ENCODE measurements around the gene TCAF1.

DNA sequence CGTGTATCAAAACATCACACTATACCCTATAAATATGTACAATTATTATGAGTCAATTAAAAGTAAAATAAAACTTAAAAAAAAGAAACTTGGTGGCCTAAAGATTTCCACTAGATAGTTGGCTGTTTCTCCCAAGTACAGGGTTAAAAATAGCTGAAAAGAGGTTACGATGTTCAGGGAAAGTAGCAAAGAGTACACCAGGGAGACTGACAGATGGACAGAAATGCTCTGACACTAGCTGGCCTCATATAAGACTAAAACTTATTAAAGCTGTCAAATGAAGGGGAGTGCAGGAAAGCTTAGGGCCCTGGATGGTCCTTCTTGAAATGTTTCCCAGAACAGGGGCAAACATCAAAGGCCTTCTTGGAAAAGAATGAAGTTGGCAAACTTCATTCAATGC, 51.3 kb downstream of the TCAF1 start:
- TF ChIP-seq, protein P1, sequence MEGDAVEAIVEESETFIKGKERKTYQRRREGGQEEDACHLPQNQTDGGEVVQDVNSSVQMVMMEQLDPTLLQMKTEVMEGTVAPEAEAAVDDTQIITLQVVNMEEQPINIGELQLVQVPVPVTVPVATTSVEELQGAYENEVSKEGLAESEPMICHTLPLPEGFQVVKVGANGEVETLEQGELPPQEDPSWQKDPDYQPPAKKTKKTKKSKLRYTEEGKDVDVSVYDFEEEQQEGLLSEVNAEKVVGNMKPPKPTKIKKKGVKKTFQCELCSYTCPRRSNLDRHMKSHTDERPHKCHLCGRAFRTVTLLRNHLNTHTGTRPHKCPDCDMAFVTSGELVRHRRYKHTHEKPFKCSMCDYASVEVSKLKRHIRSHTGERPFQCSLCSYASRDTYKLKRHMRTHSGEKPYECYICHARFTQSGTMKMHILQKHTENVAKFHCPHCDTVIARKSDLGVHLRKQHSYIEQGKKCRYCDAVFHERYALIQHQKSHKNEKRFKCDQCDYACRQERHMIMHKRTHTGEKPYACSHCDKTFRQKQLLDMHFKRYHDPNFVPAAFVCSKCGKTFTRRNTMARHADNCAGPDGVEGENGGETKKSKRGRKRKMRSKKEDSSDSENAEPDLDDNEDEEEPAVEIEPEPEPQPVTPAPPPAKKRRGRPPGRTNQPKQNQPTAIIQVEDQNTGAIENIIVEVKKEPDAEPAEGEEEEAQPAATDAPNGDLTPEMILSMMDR (IDR thresholded peaks at IDR 0.05; ENCODE audit: extremely low read depth in 1 of 2, insufficient read depth in 1 of 2, low read depth in 1 of 2, low read length in 2 of 2), result no peak
- TF ChIP-seq POLR2A (IDR thresholded peaks at IDR 0.05; ENCODE audit: low read depth, low read length) (no peak), POLR2AphosphoS5 (IDR thresholded peaks at IDR 0.05; ENCODE audit: insufficient read depth, low read depth, low read length) (no peak), GATA2 (IDR thresholded peaks at IDR 0.05; ENCODE audit: insufficient read depth, insufficient read length, low read depth, low read length) (no peak), MYC (IDR thresholded peaks at IDR 0.05; ENCODE audit: low read depth, low read length) (no peak), EZH2 (IDR thresholded peaks at IDR 0.05; ENCODE audit: borderline replicate concordance, low read depth, low read length, severe bottlenecking) (no peak)
- TF ChIP-seq, protein P2, sequence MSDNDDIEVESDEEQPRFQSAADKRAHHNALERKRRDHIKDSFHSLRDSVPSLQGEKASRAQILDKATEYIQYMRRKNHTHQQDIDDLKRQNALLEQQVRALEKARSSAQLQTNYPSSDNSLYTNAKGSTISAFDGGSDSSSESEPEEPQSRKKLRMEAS (IDR thresholded peaks at IDR 0.05; ENCODE audit: insufficient read depth, insufficient read length), result no peak
